Measurements from ENCODE around the gene HSPB8. TPM values are rescaled to one million over a fixed set of nuclear protein-coding genes. Genes with fewer than 3 reads are reported as not detected.

Gene HSPB8
- total RNA-seq, 2 experiments from 2014 or later: not detected

DNA sequence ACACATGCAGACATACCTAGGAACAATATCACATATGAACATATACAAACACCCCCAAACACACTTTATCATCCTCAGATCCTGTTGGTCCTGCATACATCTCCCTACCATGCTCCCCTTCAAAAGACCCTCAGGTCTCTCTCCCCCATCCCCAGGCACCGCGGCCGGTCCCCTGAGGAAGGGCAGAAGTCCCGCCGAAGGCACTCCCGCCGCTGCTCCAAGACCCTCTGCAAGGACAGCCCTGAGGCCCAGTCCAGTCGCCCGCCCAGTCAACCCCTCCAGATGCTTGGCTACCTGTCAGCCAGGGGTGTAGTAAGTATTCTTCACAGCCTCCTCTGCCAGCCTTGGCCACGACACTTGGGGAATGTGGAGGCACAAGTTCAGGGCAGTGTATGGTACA is 48.2 kb upstream of the HSPB8 start:
- Histone ChIP-seq H3K4me1 (ENCODE audit: insufficient read depth, low read length, poor library complexity, severe bottlenecking) (no peaks in the 10 kb centered on the region), H3K79me2 (ENCODE audit: insufficient read depth, low read depth, low read length) (no peaks in the 10 kb centered on the region), H3K9me2 (ENCODE audit: insufficient read depth, low read length) (no peaks in the 10 kb centered on the region), H3K4me3 (ENCODE audit: low read depth, low read length, poor library complexity, severe bottlenecking) (no peak overlapping the region), H3K36me3 (ENCODE audit: insufficient read depth, low read length) (no peaks in the 10 kb centered on the region), H3K4me2 (ENCODE audit: low read length) (no peak overlapping the region), H2AFZ (ENCODE audit: low read length) (no peak overlapping the region), H3K27ac (ENCODE audit: low read depth, low read length, poor library complexity, severe bottlenecking) (no peak overlapping the region), H4K20me1 (ENCODE audit: insufficient read depth, low read length) (no peaks in the 10 kb centered on the region), H3K9me3 (ENCODE audit: low read length) (no peaks in the 10 kb centered on the region)
- intact Hi-C loops (cut with micrococcal nuclease; ENCODE audit: unreplicated experiment): no loop called here
- TF ChIP-seq, protein P1, sequence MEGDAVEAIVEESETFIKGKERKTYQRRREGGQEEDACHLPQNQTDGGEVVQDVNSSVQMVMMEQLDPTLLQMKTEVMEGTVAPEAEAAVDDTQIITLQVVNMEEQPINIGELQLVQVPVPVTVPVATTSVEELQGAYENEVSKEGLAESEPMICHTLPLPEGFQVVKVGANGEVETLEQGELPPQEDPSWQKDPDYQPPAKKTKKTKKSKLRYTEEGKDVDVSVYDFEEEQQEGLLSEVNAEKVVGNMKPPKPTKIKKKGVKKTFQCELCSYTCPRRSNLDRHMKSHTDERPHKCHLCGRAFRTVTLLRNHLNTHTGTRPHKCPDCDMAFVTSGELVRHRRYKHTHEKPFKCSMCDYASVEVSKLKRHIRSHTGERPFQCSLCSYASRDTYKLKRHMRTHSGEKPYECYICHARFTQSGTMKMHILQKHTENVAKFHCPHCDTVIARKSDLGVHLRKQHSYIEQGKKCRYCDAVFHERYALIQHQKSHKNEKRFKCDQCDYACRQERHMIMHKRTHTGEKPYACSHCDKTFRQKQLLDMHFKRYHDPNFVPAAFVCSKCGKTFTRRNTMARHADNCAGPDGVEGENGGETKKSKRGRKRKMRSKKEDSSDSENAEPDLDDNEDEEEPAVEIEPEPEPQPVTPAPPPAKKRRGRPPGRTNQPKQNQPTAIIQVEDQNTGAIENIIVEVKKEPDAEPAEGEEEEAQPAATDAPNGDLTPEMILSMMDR (conservative IDR thresholded peaks at IDR 0.05; ENCODE audit: low read length): no peak
- ChIA-PET CTCF (ENCODE audit: unreplicated experiment) (no interaction called here), POLR2A (no interaction called here)
- no peak for DNase-seq (ENCODE audit: low spot score)
- no TSS peak for BruUV-seq (replicated peaks)

DNA sequence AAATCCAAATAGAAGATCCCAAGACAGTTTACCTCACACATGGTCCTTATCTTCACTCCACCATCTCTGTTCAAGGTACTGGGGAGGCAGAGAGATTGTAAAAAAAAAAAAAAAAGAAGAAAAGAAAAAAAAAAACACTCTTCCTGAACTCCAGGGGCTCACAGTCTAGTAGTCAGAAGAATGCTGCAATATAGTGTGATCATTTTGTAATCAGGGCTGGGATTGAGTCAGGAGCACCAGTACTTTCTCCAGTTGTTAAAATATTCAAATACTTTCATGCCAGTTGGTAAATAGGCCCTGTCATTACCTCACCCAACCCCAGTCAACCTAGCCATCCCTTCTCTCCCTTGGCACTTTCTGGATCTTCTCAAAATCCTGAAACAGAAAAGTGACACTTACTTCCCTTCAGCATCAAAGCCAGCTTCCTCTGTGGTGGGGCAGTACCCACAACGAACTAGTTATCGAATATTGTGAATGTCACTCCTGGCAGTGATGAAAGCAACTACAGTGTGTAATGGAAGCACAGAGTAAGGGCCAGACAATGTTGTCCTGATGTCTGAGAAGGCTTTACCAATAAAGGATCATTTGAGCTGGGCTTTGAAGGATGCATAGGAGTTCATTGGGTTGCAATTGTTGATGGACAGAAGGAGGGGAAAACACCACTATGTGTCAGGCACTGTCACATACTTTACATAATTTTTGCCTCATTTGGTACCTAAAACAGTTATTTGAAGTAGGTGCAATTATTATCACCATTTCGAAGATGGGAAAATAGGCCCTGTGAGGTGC is 44.3 kb upstream of the HSPB8 start:
- CTCF ChIA-PET (ENCODE audit: unreplicated experiment): no interaction called here
- no peak overlapping the region for H3K27ac ChIP-seq (ENCODE audit: low read depth, low read length, poor library complexity, severe bottlenecking)
- no peak for TF ChIP-seq EZH2phosphoT487 (IDR thresholded peaks at IDR 0.05; ENCODE audit: borderline replicate concordance, low read depth, low read length)
- TF ChIP-seq, protein P1 (conservative IDR thresholded peaks at IDR 0.05; ENCODE audit: low read length): no peak
- H3K79me2 ChIP-seq (ENCODE audit: insufficient read depth, low read depth, low read length): no peaks in the 10 kb centered on the region
- H3K4me3 ChIP-seq (ENCODE audit: low read depth, low read length, poor library complexity, severe bottlenecking): no peak overlapping the region
- H3K4me2 ChIP-seq (ENCODE audit: low read length): no peak overlapping the region
- H3K36me3 ChIP-seq (ENCODE audit: insufficient read depth, low read length): no peaks in the 10 kb centered on the region
- BruUV-seq (replicated peaks): no TSS peak
- DNase-seq (ENCODE audit: low spot score): no peak
- H2AFZ ChIP-seq (ENCODE audit: low read length): no peak overlapping the region
- no peaks in the 10 kb centered on the region for H3K9me2 ChIP-seq (ENCODE audit: insufficient read depth, low read length)
- no peaks in the 10 kb centered on the region for H4K20me1 ChIP-seq (ENCODE audit: insufficient read depth, low read length)
- no peaks in the 10 kb centered on the region for H3K4me1 ChIP-seq (ENCODE audit: insufficient read depth, low read length, poor library complexity, severe bottlenecking)
- H3K9me3 ChIP-seq (ENCODE audit: low read length): no peaks in the 10 kb centered on the region
- POLR2A ChIA-PET: no interaction called here
- intact Hi-C loops (cut with micrococcal nuclease; ENCODE audit: unreplicated experiment): no loop called here

DNA sequence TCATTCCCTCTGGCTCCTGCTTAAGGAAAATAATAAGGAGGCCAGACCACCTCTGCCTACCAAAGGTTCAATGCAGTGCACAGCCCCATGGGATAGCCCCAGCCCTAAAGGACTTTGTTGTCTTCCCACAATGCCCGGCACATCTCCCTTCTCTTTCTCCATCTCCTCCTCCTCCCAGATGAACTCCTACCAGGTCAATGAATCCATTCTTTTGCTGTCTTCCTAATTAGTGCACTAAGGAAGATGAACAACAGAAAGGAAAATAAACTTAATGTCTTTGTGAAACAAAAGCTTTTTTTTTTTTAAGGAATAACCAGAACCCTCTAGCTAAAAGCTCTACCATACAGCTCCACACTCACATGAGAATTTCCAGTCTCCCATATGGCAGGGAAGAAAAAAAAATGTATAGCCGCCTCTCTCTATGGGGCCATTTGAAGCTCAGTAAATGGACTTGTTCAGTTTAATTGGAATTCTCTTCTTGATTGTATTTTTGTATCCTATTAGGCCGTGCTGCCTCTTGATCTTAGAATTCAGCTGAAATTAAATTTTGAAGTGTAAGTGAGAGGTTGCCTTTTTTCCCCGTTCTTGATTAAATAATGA is 41.8 kb upstream of the HSPB8 start:
- ChIA-PET POLR2A (interaction anchor here (0.6 kb wide), 1 partner anchor 29 kb away, joined by 3 read pairs; no protein-coding TSS in a partner anchor), CTCF (ENCODE audit: unreplicated experiment) (interaction anchor here (0.6 kb wide), 1 partner anchor 12 kb away, joined by 3 read pairs; no protein-coding TSS in a partner anchor)
- Histone ChIP-seq H3K36me3 (ENCODE audit: insufficient read depth, low read length) (no peaks in the 10 kb centered on the region), H4K20me1 (ENCODE audit: insufficient read depth, low read length) (no peaks in the 10 kb centered on the region), H3K79me2 (ENCODE audit: insufficient read depth, low read depth, low read length) (no peaks in the 10 kb centered on the region), H2AFZ (ENCODE audit: low read length) (no peak overlapping the region), H3K4me1 (ENCODE audit: insufficient read depth, low read length, poor library complexity, severe bottlenecking) (no peaks in the 10 kb centered on the region), H3K9me2 (ENCODE audit: insufficient read depth, low read length) (no peaks in the 10 kb centered on the region), H3K9me3 (ENCODE audit: low read length) (no peaks in the 10 kb centered on the region), H3K4me2 (ENCODE audit: low read length) (no peak overlapping the region), H3K4me3 (ENCODE audit: low read depth, low read length, poor library complexity, severe bottlenecking) (no peak overlapping the region), H3K27ac (ENCODE audit: low read depth, low read length, poor library complexity, severe bottlenecking) (no peak overlapping the region)
- intact Hi-C loops (cut with micrococcal nuclease; ENCODE audit: unreplicated experiment): no loop called here
- no TSS peak for BruUV-seq (replicated peaks)
- no peak for DNase-seq (ENCODE audit: low spot score)
- no peak for TF ChIP-seq EZH2phosphoT487 (IDR thresholded peaks at IDR 0.05; ENCODE audit: borderline replicate concordance, low read depth, low read length)
- TF ChIP-seq, protein P1 (conservative IDR thresholded peaks at IDR 0.05; ENCODE audit: low read length): no peak
